Neuronal stem cell (in vitro differentiated cells): ENCODE results near the gene CDH18.

Experiments used
- DNase-seq: peaks from one replicate; pipeline ENCODE4 v3.0.0-alpha.2; 2013; ENCODE audit warnings: low spot score
- H2AFZ ChIP-seq: one replicate; pipeline ENCODE4 v1.6.1; 2013; ENCODE audit warnings: mild to moderate bottlenecking, low read length, inconsistent platforms
- H2AK5ac ChIP-seq: 2 replicates; pipeline ENCODE4 v1.6.1; 2013; ENCODE audit warnings: low read depth, mild to moderate bottlenecking, inconsistent platforms, low read length, moderate library complexity, mixed read lengths
- H2BK120ac ChIP-seq: 2 replicates; pipeline ENCODE4 v1.6.1; 2013; ENCODE audit warnings: low read depth, mild to moderate bottlenecking, inconsistent platforms, low read length, moderate library complexity, mixed read lengths
- H2BK12ac ChIP-seq: one replicate; pipeline ENCODE4 v1.6.1; 2013; ENCODE audit warnings: low read length, inconsistent platforms
- H2BK15ac ChIP-seq: 2 replicates; pipeline ENCODE4 v1.6.1; 2013; ENCODE audit warnings: mild to moderate bottlenecking, low read length, inconsistent platforms, mixed read lengths
- H2BK5ac ChIP-seq: one replicate; pipeline ENCODE4 v1.6.1; 2013; ENCODE audit warnings: inconsistent platforms, mild to moderate bottlenecking, low read length, moderate library complexity
- H3K14ac ChIP-seq: one replicate; pipeline ENCODE4 v1.6.1; 2013; ENCODE audit warnings: low read length, inconsistent platforms
- H3K18ac ChIP-seq: 2 replicates; pipeline ENCODE4 v1.6.1; 2013; ENCODE audit warnings: low read length, inconsistent platforms
- H3K23ac ChIP-seq: 2 replicates; pipeline ENCODE4 v1.6.1; 2013; ENCODE audit warnings: low read depth, mild to moderate bottlenecking, mixed read lengths, low read length, inconsistent platforms; ENCODE audit not compliant: poor library complexity
- H3K27ac ChIP-seq: replicated peaks from 3 replicates; pipeline ENCODE4 v1.5.1; 2013; ENCODE audit warnings: low read length, inconsistent platforms
- H3K27me3 ChIP-seq, 3 experiments: 2 replicates each; pipeline ENCODE4 v1.6.1; 2013; ENCODE audit warnings: low read length in 3 of 3, mild to moderate bottlenecking in 2 of 3, inconsistent platforms in 1 of 3, low read depth in 1 of 3, mixed read lengths in 1 of 3, moderate library complexity in 1 of 3; ENCODE audit not compliant: control insufficient read depth in 3 of 3, insufficient read depth in 3 of 3
- H3K36me3 ChIP-seq, 2 donors: replicated peaks in 1 of 2; 2 replicates each; pipeline ENCODE4 v1.6.1; 2013; ENCODE audit warnings: low read length in 2 of 2; ENCODE audit not compliant: control insufficient read depth in 2 of 2, insufficient read depth in 2 of 2
- H3K4ac ChIP-seq: 2 replicates; pipeline ENCODE4 v1.6.1; 2013; ENCODE audit warnings: inconsistent platforms, mild to moderate bottlenecking, low read length, moderate library complexity
- H3K4me1 ChIP-seq, 2 donors: 1 replicate in 1 of 2; 2 replicates in 1 of 2; pipeline ENCODE4 v1.6.1; 2013; ENCODE audit warnings: low read length in 2 of 2, low read depth in 1 of 2; ENCODE audit not compliant: control insufficient read depth in 2 of 2, insufficient read depth in 1 of 2
- H3K4me2 ChIP-seq: one replicate; pipeline ENCODE4 v1.6.1; 2013; ENCODE audit warnings: mild to moderate bottlenecking, low read length, inconsistent platforms; ENCODE audit not compliant: insufficient read depth, poor library complexity, severe bottlenecking
- H3K4me3 ChIP-seq, 2 donors: 2 replicates each; pipeline ENCODE4 v1.5.1; 2013; ENCODE audit warnings: low read length in 2 of 2, mild to moderate bottlenecking in 2 of 2, inconsistent platforms in 1 of 2, moderate library complexity in 1 of 2
- H3K79me1 ChIP-seq: one replicate; pipeline ENCODE4 v1.6.1; 2013; ENCODE audit warnings: low read depth, mild to moderate bottlenecking, inconsistent platforms, low read length, moderate library complexity
- H3K9ac ChIP-seq: one replicate; pipeline ENCODE4 v1.6.1; 2013; ENCODE audit warnings: mild to moderate bottlenecking, low read depth, low read length, inconsistent platforms; ENCODE audit not compliant: poor library complexity
- H3K9me3 ChIP-seq, 2 donors: replicated peaks in 1 of 2; 2 replicates each; pipeline versions ENCODE3 to v1.6.1; 2013; ENCODE audit warnings: low read length in 2 of 2, mild to moderate bottlenecking in 2 of 2, inconsistent platforms in 1 of 2, low read depth in 1 of 2, mixed read lengths in 1 of 2, moderate library complexity in 1 of 2; ENCODE audit not compliant: control insufficient read depth in 2 of 2, insufficient read depth in 1 of 2
- H4K8ac ChIP-seq: one replicate; pipeline ENCODE4 v1.6.1; 2013; ENCODE audit warnings: low read depth, mild to moderate bottlenecking, inconsistent platforms, low read length, moderate library complexity
- H4K91ac ChIP-seq: one replicate; pipeline ENCODE4 v1.6.1; 2013; ENCODE audit warnings: low read length, low read depth, mild to moderate bottlenecking, inconsistent platforms; ENCODE audit not compliant: poor library complexity
- WGBS, 2 donors: extraction: QIAGEN DNeasy Blood & Tissue Kit; methylation state at CpG; one replicate each; pipeline ENCODE4 v1.1.7; 2013; ENCODE audit warnings: missing lambda C conversion rate in 2 of 2, mixed read lengths in 1 of 2; ENCODE audit not compliant: insufficient read length in 2 of 2, insufficient replicate concordance in 1 of 2; ENCODE audit errors: extremely low coverage in 2 of 2; 5-methylcytosine and 5-hydroxymethylcytosine counted together

The CDH18 gene

GRCh38 chr5:19770396-19770795 lies 217.6 kb downstream of the CDH18 start:
- no peaks in the 10 kb centered on the region for H3K4me1 ChIP-seq
- H2BK120ac ChIP-seq = no peak overlapping the region
- H4K8ac ChIP-seq = no peak overlapping the region
- H3K79me1 ChIP-seq = no peaks in the 10 kb centered on the region
- H2BK12ac ChIP-seq = no peak overlapping the region
- H3K27me3 ChIP-seq = no peaks in the 10 kb centered on the region
- H3K9me3 ChIP-seq = no peaks in the 10 kb centered on the region
- no peak overlapping the region for H2BK5ac ChIP-seq
- no peak overlapping the region for H2AK5ac ChIP-seq
- H3K23ac ChIP-seq = no peak overlapping the region
- H4K91ac ChIP-seq = no peak overlapping the region
- no peak overlapping the region for H3K18ac ChIP-seq
- H3K14ac ChIP-seq = no peak overlapping the region
- no peak overlapping the region for H2BK15ac ChIP-seq
- H3K9ac ChIP-seq = no peak overlapping the region
- H3K4ac ChIP-seq = no peak overlapping the region
- no peak for DNase-seq
- H3K36me3 ChIP-seq = no peaks in the 10 kb centered on the region
- no peak overlapping the region for H2AFZ ChIP-seq
- no peak overlapping the region for H3K27ac ChIP-seq
- no peak overlapping the region for H3K4me3 ChIP-seq
- no peak overlapping the region for H3K4me2 ChIP-seq

- no peak overlapping the region for H3K4ac ChIP-seq
- no peak overlapping the region for H3K23ac ChIP-seq
- no peak overlapping the region for H3K4me2 ChIP-seq
- no peak overlapping the region for H4K8ac ChIP-seq
- no peak overlapping the region for H3K4me3 ChIP-seq
- H2BK5ac ChIP-seq = no peak overlapping the region
- H2AFZ ChIP-seq = no peak overlapping the region
- no CpG with 5 or more reads among the region's 1 CpG for WGBS, 2 donors
- H3K18ac ChIP-seq = no peak overlapping the region
- no peaks in the 10 kb centered on the region for H3K9me3 ChIP-seq
- no peak overlapping the region for H2BK120ac ChIP-seq
- H2BK12ac ChIP-seq = no peak overlapping the region
- no peaks in the 10 kb centered on the region for H3K36me3 ChIP-seq
- H3K27ac ChIP-seq = no peak overlapping the region
- no peaks in the 10 kb centered on the region for H3K79me1 ChIP-seq
- no peaks in the 10 kb centered on the region for H3K27me3 ChIP-seq
- H4K91ac ChIP-seq = no peak overlapping the region
- H2AK5ac ChIP-seq = no peak overlapping the region
- DNase-seq = no peak
- no peak overlapping the region for H3K9ac ChIP-seq
- H3K4me1 ChIP-seq = no peaks in the 10 kb centered on the region
- H2BK15ac ChIP-seq = no peak overlapping the region
- no peak overlapping the region for H3K14ac ChIP-seq
These were observed 220.0 kb downstream of the CDH18 start for GRCh38 chr5:19767987-19768386.

- Histone ChIP-seq H2AK5ac (no peak overlapping the region), H4K8ac (no peak overlapping the region), H3K79me1 (no peaks in the 10 kb centered on the region), H3K9me3 (no peaks in the 10 kb centered on the region), H3K27me3 (no peaks in the 10 kb centered on the region), H3K9ac (no peak overlapping the region), H3K4me1 (no peaks in the 10 kb centered on the region), H3K4me2 (no peak overlapping the region), H3K4me3 (no peak overlapping the region), H3K18ac (no peak overlapping the region), H2AFZ (no peak overlapping the region), H3K27ac (no peak overlapping the region), H3K14ac (no peak overlapping the region), H3K4ac (no peak overlapping the region), H4K91ac (no peak overlapping the region), H3K36me3 (no peaks in the 10 kb centered on the region), H2BK120ac (no peak overlapping the region), H2BK12ac (no peak overlapping the region), H3K23ac (no peak overlapping the region), H2BK5ac (no peak overlapping the region), H2BK15ac (no peak overlapping the region)
- no peak for DNase-seq
- no CpG with 5 or more reads among the region's 2 CpGs for WGBS, 2 donors
These were observed 234.4 kb downstream of the CDH18 start for GRCh38 chr5:19753579-19753978.

- no peaks in the 10 kb centered on the region for H3K4me1 ChIP-seq
- no peak overlapping the region for H4K91ac ChIP-seq
These were observed 236.7 kb downstream of the CDH18 start for GRCh38 chr5:19751326-19751725.

More at GRCh38 chr5:19751326-19751725, 236.7 kb downstream of the CDH18 start:
- Histone ChIP-seq H2BK5ac (no peak overlapping the region), H2AFZ (no peak overlapping the region), H3K4ac (no peak overlapping the region), H3K4me2 (no peak overlapping the region), H3K4me3 (no peak overlapping the region), H2BK120ac (no peak overlapping the region), H4K8ac (no peak overlapping the region), H3K14ac (no peak overlapping the region), H2BK12ac (no peak overlapping the region), H2AK5ac (no peak overlapping the region), H3K23ac (no peak overlapping the region), H3K9ac (no peak overlapping the region), H3K27me3 (no peaks in the 10 kb centered on the region), H3K9me3 (no peaks in the 10 kb centered on the region), H3K18ac (no peak overlapping the region), H3K79me1 (no peaks in the 10 kb centered on the region), H3K36me3 (no peaks in the 10 kb centered on the region), H3K27ac (no peak overlapping the region), H2BK15ac (no peak overlapping the region)
- DNase-seq = no peak
